ENCODE measurements around the gene DNAJB14. TPM values are rescaled to one million over a fixed set of nuclear protein-coding genes. Genes with fewer than 3 reads are reported as not detected.
A peak's percentile ranks its signal among the peaks of the same experiment; 100 is the strongest.

Gene DNAJB14
- total RNA-seq, 4 donors from 2014 or later: 19.6 to 41.5 (median 27.3) TPM

DNA sequence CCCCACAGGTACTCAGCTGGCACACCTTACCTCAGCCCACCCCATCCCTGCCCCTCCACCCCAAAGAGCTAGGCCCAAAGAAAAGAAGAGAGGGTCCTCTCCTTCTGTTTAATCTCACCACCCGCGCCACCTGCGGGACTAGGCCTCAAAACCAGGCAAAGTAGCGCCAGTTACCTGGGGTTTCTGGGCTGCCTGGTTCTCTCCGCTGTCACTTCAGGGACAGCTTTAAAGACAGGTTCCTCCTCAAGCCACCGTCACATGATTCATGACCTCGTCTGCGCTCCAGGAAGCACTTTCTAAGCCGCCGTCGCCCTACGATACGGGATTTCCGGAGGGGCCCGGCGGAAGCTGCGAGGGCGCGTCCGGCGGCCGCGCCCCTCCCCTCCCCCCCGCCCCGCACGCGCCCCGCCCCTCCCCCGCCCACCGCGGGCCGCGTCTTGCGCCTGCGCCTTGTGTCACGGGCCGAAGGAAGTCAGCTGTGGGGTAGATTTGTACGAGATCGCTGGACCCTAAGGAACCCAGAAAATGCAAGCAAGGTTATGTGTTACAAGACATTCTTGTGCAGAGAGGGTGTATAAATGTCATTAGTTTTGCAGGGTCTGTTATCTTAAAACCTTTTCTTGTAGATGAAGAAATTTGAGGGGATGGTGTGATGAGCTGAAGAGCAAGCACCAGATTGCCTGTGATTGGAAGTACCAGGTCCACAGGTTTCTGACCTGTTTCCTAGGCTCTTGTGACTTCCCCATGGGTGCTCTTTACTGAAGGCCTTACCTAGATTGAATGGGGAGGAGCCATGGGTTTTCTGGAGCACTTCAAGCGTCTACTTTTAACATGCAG, 52.0 kb downstream of the DNAJB14 start, which contains the start of gene LAMTOR3:
TSS of gene LAMTOR3 (minus strand) at position 267 of the 837 bp plus-strand sequence. CDS start 464 bp downstream, outside the sequence.
- peaks cover 0 to 21% (median 0%) of the 10 kb centered on the region in 3 donors for H3K36me3 ChIP-seq
- peak in 2 of 4 donors; percentile 19 to 60 for TF ChIP-seq POLR2A (IDR thresholded peaks at IDR 0.05)
- TF ChIP-seq, protein P1, sequence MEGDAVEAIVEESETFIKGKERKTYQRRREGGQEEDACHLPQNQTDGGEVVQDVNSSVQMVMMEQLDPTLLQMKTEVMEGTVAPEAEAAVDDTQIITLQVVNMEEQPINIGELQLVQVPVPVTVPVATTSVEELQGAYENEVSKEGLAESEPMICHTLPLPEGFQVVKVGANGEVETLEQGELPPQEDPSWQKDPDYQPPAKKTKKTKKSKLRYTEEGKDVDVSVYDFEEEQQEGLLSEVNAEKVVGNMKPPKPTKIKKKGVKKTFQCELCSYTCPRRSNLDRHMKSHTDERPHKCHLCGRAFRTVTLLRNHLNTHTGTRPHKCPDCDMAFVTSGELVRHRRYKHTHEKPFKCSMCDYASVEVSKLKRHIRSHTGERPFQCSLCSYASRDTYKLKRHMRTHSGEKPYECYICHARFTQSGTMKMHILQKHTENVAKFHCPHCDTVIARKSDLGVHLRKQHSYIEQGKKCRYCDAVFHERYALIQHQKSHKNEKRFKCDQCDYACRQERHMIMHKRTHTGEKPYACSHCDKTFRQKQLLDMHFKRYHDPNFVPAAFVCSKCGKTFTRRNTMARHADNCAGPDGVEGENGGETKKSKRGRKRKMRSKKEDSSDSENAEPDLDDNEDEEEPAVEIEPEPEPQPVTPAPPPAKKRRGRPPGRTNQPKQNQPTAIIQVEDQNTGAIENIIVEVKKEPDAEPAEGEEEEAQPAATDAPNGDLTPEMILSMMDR (IDR thresholded peaks at IDR 0.05): no peak
- no peaks in the 10 kb centered on the region for H3K27me3 ChIP-seq
- peak within 1 kb of the TSS; percentile 72 to 95 (median 80) for H3K4me3 ChIP-seq
- peak; percentile 71 for DNase-seq
- intact Hi-C loops (cut with DNase I): loop anchor here (10.0 kb wide), 1 partner anchor 50 kb away; the partner anchor contains the start of gene DNAJB14
- H3K27ac ChIP-seq: peak within 1 kb of the TSS; percentile 93 to 96 (median 93)
- H3K4me1 ChIP-seq: peaks cover 9 to 53% (median 17%) of the 10 kb centered on the region in 3 donors
- H3K9me3 ChIP-seq: no peaks in the 10 kb centered on the region
- WGBS, 2 donors: 6 to 81% methylated on average over 1 to 16 of the region's 40 CpGs

DNA sequence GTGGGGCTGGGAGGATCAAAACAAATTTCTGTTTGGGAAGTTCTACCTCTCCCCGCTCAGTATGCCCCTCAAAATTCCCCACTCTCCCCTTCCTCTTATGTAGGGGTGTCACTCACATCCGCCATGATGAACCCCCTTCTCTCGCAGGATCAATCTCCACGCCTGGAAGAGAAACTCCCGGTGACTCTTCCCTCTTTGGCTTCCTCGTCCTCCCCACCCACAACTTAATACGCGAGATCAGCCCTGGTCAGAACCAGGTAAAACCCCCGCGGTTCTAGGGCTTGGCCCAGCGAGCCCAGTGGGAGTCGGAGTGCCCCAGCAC, 52.6 kb downstream of the DNAJB14 start:
- H3K27ac ChIP-seq: peak overlapping the region; percentile 93 to 96 (median 93)
- peaks cover 0 to 24% (median 0%) of the 10 kb centered on the region in 3 donors for H3K36me3 ChIP-seq
- 3% methylated on average over 5 to 8 of the region's 12 CpGs for WGBS, 2 donors
- DNase-seq: no peak
- TF ChIP-seq, protein P1 (IDR thresholded peaks at IDR 0.05): no peak
- intact Hi-C loops (cut with DNase I): loop anchor here (10.0 kb wide), 1 partner anchor 51 kb away; the partner anchor contains the start of gene DNAJB14
- peaks cover 9 to 58% (median 17%) of the 10 kb centered on the region in 3 donors for H3K4me1 ChIP-seq
- H3K9me3 ChIP-seq: no peaks in the 10 kb centered on the region
- H3K27me3 ChIP-seq: no peaks in the 10 kb centered on the region
- peak overlapping the region; percentile 72 to 95 (median 80) for H3K4me3 ChIP-seq

DNA sequence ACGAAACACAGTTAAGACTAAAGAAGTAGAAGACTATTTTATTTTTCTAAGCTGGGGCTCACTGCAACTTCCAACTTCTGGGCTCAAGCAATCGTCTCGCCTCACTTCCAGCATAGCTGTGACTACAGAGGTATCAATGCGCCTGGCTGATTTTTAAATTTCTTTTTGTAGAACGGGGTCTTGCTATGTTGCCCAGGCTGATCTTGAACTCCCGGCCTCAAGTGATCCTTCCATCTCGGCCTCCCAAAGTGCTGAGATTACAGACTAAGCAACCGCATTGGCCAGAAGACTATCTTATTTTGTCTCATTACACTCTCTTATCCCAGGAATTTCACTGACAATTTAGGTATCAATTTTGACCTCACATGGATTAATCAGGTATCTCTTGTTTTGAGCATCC, 53.4 kb downstream of the DNAJB14 start:
- Histone ChIP-seq H3K36me3 (peaks cover 0 to 18% (median 0%) of the 10 kb centered on the region in 3 donors), H3K4me3 (peak overlapping the region; percentile 72 to 95 (median 80)), H3K9me3 (no peaks in the 10 kb centered on the region), H3K27ac (peak overlapping the region in 1 of 4 donors; percentile 96), H3K4me1 (peaks cover 9 to 60% (median 17%) of the 10 kb centered on the region in 3 donors), H3K27me3 (no peaks in the 10 kb centered on the region)
- intact Hi-C loops (cut with DNase I): loop anchor here (10.0 kb wide), 1 partner anchor 52 kb away; the partner anchor contains the start of gene DNAJB14
- no peak for DNase-seq
- TF ChIP-seq, protein P1 (IDR thresholded peaks at IDR 0.05): no peak
- no peak for TF ChIP-seq POLR2A (IDR thresholded peaks at IDR 0.05)
- WGBS, 2 donors: 96 to 97% methylated on average over 8 of the region's 8 CpGs

DNA sequence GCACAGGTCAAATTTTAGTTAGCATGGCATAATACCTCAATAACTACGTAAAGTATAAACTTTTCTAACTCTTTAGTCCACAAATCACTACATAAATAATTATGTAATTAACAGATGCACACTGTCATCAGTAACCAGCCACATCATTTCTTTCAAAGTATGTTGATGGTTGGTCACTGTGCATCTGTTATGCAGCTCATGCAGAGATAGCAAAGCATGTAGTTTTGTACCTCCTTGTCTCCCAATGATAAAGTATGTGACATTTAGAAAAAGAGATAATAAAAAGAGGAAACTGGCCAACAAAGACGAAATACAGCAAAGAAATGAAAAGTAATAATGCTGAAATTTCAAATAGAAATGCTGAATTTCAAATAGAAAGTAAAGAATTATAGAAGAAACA, 55.1 kb downstream of the DNAJB14 start:
- no peak overlapping the region for H3K4me3 ChIP-seq
- DNase-seq: no peak
- H3K27me3 ChIP-seq: no peaks in the 10 kb centered on the region
- no peak overlapping the region for H3K27ac ChIP-seq
- peaks cover 0 to 26% (median 0%) of the 10 kb centered on the region in 3 donors for H3K36me3 ChIP-seq
- 62 to 70% methylated on average over 2 of the region's 2 CpGs for WGBS, 2 donors
- H3K9me3 ChIP-seq: no peaks in the 10 kb centered on the region
- H3K4me1 ChIP-seq: peaks cover 9 to 65% (median 17%) of the 10 kb centered on the region in 3 donors
- intact Hi-C loops (cut with DNase I): loop anchor here (10.0 kb wide), 1 partner anchor 53 kb away; the partner anchor contains the start of gene DNAJB14
- TF ChIP-seq POLR2A (IDR thresholded peaks at IDR 0.05): no peak
- TF ChIP-seq, protein P1 (IDR thresholded peaks at IDR 0.05): no peak

DNA sequence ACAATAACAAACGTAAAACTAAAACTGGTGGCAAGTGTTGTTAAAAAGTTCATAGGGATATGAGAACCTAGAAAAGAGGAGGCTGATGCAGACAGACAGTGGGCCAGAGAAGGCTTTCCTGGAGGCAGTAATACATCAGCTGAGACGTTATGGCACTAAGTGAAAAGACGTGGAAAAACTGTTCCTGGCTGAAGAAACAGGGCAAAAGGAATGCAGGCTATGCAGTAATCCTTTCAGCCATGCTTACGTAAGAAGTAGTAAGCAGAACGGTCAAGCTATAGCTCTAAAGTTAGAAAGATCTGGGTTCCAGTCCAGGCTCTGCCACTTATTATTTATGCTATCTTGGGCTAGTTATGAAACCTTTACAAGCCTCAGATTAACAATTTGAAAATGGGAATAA, 58.6 kb downstream of the DNAJB14 start:
- Histone ChIP-seq H3K36me3 (peaks cover 0 to 61% (median 0%) of the 10 kb centered on the region in 3 donors), H3K27ac (no peak overlapping the region), H3K4me3 (no peak overlapping the region), H3K4me1 (peaks cover under 1 to 47% (median 3%) of the 10 kb centered on the region in 3 donors), H3K9me3 (no peaks in the 10 kb centered on the region), H3K27me3 (no peaks in the 10 kb centered on the region)
- intact Hi-C loops (cut with DNase I): no loop called here
- no peak for DNase-seq
- 49 to 67% methylated on average over 5 of the region's 5 CpGs for WGBS, 2 donors
- TF ChIP-seq, protein P1 (IDR thresholded peaks at IDR 0.05): no peak
- TF ChIP-seq POLR2A (IDR thresholded peaks at IDR 0.05): no peak
